GM12801 (cell line): ENCODE results near the gene STYXL1.

Experiments used
- CTCF ChIP-seq: IDR thresholded peaks from one replicate; pipeline ENCODE4 v1.5.1; 2011; ENCODE audit warnings: control low read depth; ENCODE audit not compliant: insufficient read length; ENCODE audit errors: extremely low read depth

STYXL1 gene

GRCh38 chr7:76066716-76067503 lies 19.1 kb upstream of the STYXL1 start:
- no peak for TF ChIP-seq CTCF

GRCh38 chr7:76065016-76065612 lies 17.3 kb upstream of the STYXL1 start:
- TF ChIP-seq CTCF, result no peak

GRCh38 chr7:76064208-76064970 lies 16.6 kb upstream of the STYXL1 start:
- TF ChIP-seq CTCF, result no peak

GRCh38 chr7:76063525-76063924 lies 15.7 kb upstream of the STYXL1 start:
- TF ChIP-seq CTCF, result no peak

- TF ChIP-seq CTCF, result no peak
These were observed 15.3 kb upstream of the STYXL1 start for GRCh38 chr7:76063114-76063513.

GRCh38 chr7:76062254-76062653 lies 14.5 kb upstream of the STYXL1 start:
- TF ChIP-seq CTCF, result no peak

GRCh38 chr7:76060842-76061241 lies 13.0 kb upstream of the STYXL1 start:
- no peak for TF ChIP-seq CTCF
